ENCODE results near the gene TRIO.

GRCh38 chr5:14528926-14529325 lies 385.8 kb downstream of the TRIO start:
- TF ChIP-seq FOXK2 (IDR thresholded peaks at IDR 0.05) (no peak), SP1 (IDR thresholded peaks at IDR 0.05) (no peak)
